CD14-positive monocyte (primary cell): ENCODE measurements around the gene PHLPP1. TPM values are rescaled to one million over a fixed set of nuclear protein-coding genes. Genes with fewer than 3 reads are reported as not detected.

ENCODE experiments used
- DNase-seq, 3 donors: peaks; one replicate each; pipeline ENCODE4 v3.0.0-alpha.2; 2011 to 2022
- H2AFZ ChIP-seq: 2 replicates; pipeline ENCODE4 v1.6.0; 2012; ENCODE audit warnings: mild to moderate bottlenecking, low read depth, low read length, inconsistent platforms; ENCODE audit not compliant: insufficient read depth, poor library complexity, severe bottlenecking
- H3K27ac ChIP-seq, 2 donors: 1 replicate in 1 of 2; 2 replicates in 1 of 2; pipeline ENCODE4 v1.5.1; 2012 to 2013; ENCODE audit warnings: low read length in 2 of 2, control low read depth in 1 of 2, inconsistent platforms in 1 of 2, low read depth in 1 of 2, mild to moderate bottlenecking in 1 of 2
- H3K27me3 ChIP-seq, 2 donors: one replicate each; pipeline versions ENCODE4 v1.6.0 to v1.6.1; 2011 to 2013; ENCODE audit warnings: low read length in 2 of 2; ENCODE audit not compliant: control insufficient read depth in 2 of 2, insufficient read depth in 2 of 2
- H3K36me3 ChIP-seq, 2 donors: replicated peaks in 1 of 2; 1 replicate in 1 of 2; 2 replicates in 1 of 2; pipeline versions ENCODE4 v1.5.1 to v1.6.1; 2012 to 2013; ENCODE audit warnings: low read length in 2 of 2, control low read depth in 1 of 2, inconsistent platforms in 1 of 2, mild to moderate bottlenecking in 1 of 2; ENCODE audit not compliant: insufficient read depth in 2 of 2, control insufficient read depth in 1 of 2
- H3K4me1 ChIP-seq, 2 donors: 1 replicate in 1 of 2; 2 replicates in 1 of 2; pipeline versions ENCODE4 v1.5.1 to v1.6.1; 2012 to 2013; ENCODE audit warnings: low read length in 2 of 2, control low read depth in 1 of 2, inconsistent platforms in 1 of 2, mild to moderate bottlenecking in 1 of 2, moderate library complexity in 1 of 2; ENCODE audit not compliant: insufficient read depth in 2 of 2, control insufficient read depth in 1 of 2
- H3K4me2 ChIP-seq: replicated peaks from 2 replicates; pipeline ENCODE3; 2012; ENCODE audit warnings: low read length, moderate library complexity, mild to moderate bottlenecking; ENCODE audit not compliant: poor library complexity, severe bottlenecking; ENCODE audit errors: extremely low read depth
- H3K4me3 ChIP-seq, 3 experiments: fragments of 200-600 bp in 1 of 3; sonication (generic) in 1 of 3; replicated peaks in 1 of 3; 1 replicate in 2 of 3; 2 replicates in 1 of 3; pipeline ENCODE4 v1.5.1; 2011 to 2013; ENCODE audit warnings: low read length in 3 of 3, mild to moderate bottlenecking in 3 of 3, control low read depth in 2 of 3, low read depth in 2 of 3, inconsistent platforms in 1 of 3, moderate library complexity in 1 of 3
- H3K79me2 ChIP-seq: 2 replicates; pipeline ENCODE4 v1.6.0; 2012; ENCODE audit warnings: mild to moderate bottlenecking, control low read depth, inconsistent platforms, low read length, moderate library complexity; ENCODE audit not compliant: insufficient read depth
- H3K9ac ChIP-seq: 2 replicates; pipeline ENCODE4 v1.6.0; 2017; ENCODE audit warnings: low read length, mild to moderate bottlenecking; ENCODE audit not compliant: insufficient read depth, poor library complexity, severe bottlenecking
- H3K9me3 ChIP-seq, 2 donors: replicated peaks in 1 of 2; 1 replicate in 1 of 2; 2 replicates in 1 of 2; pipeline versions ENCODE4 v1.5.1 to v1.6.1; 2012 to 2013; ENCODE audit warnings: low read length in 2 of 2, control low read depth in 1 of 2; ENCODE audit not compliant: control insufficient read depth in 1 of 2, insufficient read depth in 1 of 2
- H4K20me1 ChIP-seq: 2 replicates; pipeline ENCODE4 v1.6.0; 2012; ENCODE audit warnings: mild to moderate bottlenecking, low read length, control low read depth, moderate library complexity; ENCODE audit not compliant: insufficient read depth
- H3K27ac Mint-ChIP-seq, 7 donors: one replicate each; pipeline ENCODE4 v1.8.0; 2020; ENCODE audit warnings: mild to moderate bottlenecking in 7 of 7, mixed read lengths in 7 of 7, moderate library complexity in 6 of 7, inconsistent platforms in 2 of 7
- H3K27me3 Mint-ChIP-seq, 3 donors: one replicate each; pipeline ENCODE4 v1.8.0; 2021 to 2022; ENCODE audit warnings: low read depth in 3 of 3, mild to moderate bottlenecking in 3 of 3, mixed read lengths in 3 of 3, moderate library complexity in 3 of 3, inconsistent platforms in 1 of 3
- H3K36me3 Mint-ChIP-seq, 2 donors: one replicate each; pipeline ENCODE4 v1.8.0; 2020; ENCODE audit warnings: mixed read lengths in 2 of 2, inconsistent platforms in 1 of 2, mild to moderate bottlenecking in 1 of 2
- H3K4me1 Mint-ChIP-seq: one replicate; pipeline ENCODE4 v1.8.0; 2020; ENCODE audit warnings: mild to moderate bottlenecking, mixed read lengths
- H3K4me3 Mint-ChIP-seq, 2 donors: one replicate each; pipeline ENCODE4 v1.8.0; 2020; ENCODE audit warnings: mild to moderate bottlenecking in 2 of 2, mixed read lengths in 2 of 2, moderate library complexity in 1 of 2
- H3K9me3 Mint-ChIP-seq, 7 donors: one replicate each; pipeline ENCODE4 v1.8.0; 2020 to 2022; ENCODE audit warnings: mixed read lengths in 7 of 7, mild to moderate bottlenecking in 6 of 7, moderate library complexity in 6 of 7, inconsistent platforms in 2 of 7
- CTCF ChIP-seq: fragments of 200-600 bp; IDR thresholded peaks from one replicate; pipeline ENCODE4 v1.8.0; 2022; ENCODE audit warnings: antibody characterized with exemption, mild to moderate bottlenecking
- WGBS: methylation state at CpG from one replicate; pipeline ENCODE4 v1.1.5; 2013; ENCODE audit warnings: missing lambda C conversion rate; ENCODE audit not compliant: insufficient coverage; 5-methylcytosine and 5-hydroxymethylcytosine counted together
- intact Hi-C, 2 donors: fragments of 100-400 bp; cut with micrococcal nuclease; formaldehyde crosslinking; loops; one replicate each; pipeline versions ENCODE4 v1.15.0 to v1.15.1; 2023
- polyA plus RNA-seq, 3 donors: library from polyadenylated mRNA; depleted of rRNA in 1 of 3; unstranded in 2 of 3; stranded (reverse) in 1 of 3; fragments of 300-500 nt in 2 of 3; fragments of >200 nt in 1 of 3; fragmentation: Illumina TruSeq in 2 of 3; gene quantifications; 1 replicate in 2 of 3; 2 replicates in 1 of 3; pipeline ENCODE4 v1.2.3, GENCODE V29; 2012 to 2021

PHLPP1 gene
- polyA plus RNA-seq, 3 donors = 0.04 to 2.0 (median 0.55) TPM

- Mint-ChIP-seq H3K27me3 (no peaks in the 10 kb centered on the region), H3K27ac (no peak overlapping the region), H3K36me3 (peaks cover 4 to 29% of the 10 kb centered on the region in 2 donors), H3K4me1 (no peaks in the 10 kb centered on the region), H3K4me3 (no peak overlapping the region), H3K9me3 (no peaks in the 10 kb centered on the region)
- Histone ChIP-seq H2AFZ (no peak overlapping the region), H3K79me2 (no peaks in the 10 kb centered on the region), H3K4me1 (no peaks in the 10 kb centered on the region), H3K36me3 (no peaks in the 10 kb centered on the region), H3K4me2 (no peak overlapping the region), H3K27ac (no peak overlapping the region), H3K27me3 (no peaks in the 10 kb centered on the region), H3K9me3 (no peaks in the 10 kb centered on the region), H3K9ac (no peak overlapping the region), H3K4me3 (no peak overlapping the region), H4K20me1 (no peaks in the 10 kb centered on the region)
- DNase-seq = no peak
- 97% methylated on average over 4 of the region's 6 CpGs for WGBS
- intact Hi-C loops = no loop called here
- TF ChIP-seq CTCF = no peak
Observed at GRCh38 chr18:62894681-62895390, 179.5 kb downstream of the PHLPP1 start.

- H3K9me3 ChIP-seq = no peaks in the 10 kb centered on the region
- no peaks in the 10 kb centered on the region for H3K27me3 ChIP-seq
- no peak overlapping the region for H3K27ac ChIP-seq
- no peak overlapping the region for H3K9ac ChIP-seq
- intact Hi-C loops = no loop called here
- TF ChIP-seq CTCF = no peak
- H3K36me3 ChIP-seq = no peaks in the 10 kb centered on the region
- Mint-ChIP-seq H3K9me3 (no peaks in the 10 kb centered on the region), H3K36me3 (peaks cover 4 to 27% of the 10 kb centered on the region in 2 donors), H3K27me3 (no peaks in the 10 kb centered on the region), H3K4me1 (no peaks in the 10 kb centered on the region), H3K27ac (no peak overlapping the region), H3K4me3 (no peak overlapping the region)
- H3K4me1 ChIP-seq = no peaks in the 10 kb centered on the region
- H3K4me3 ChIP-seq = no peak overlapping the region
- H4K20me1 ChIP-seq = no peaks in the 10 kb centered on the region
- WGBS = no CpG with 5 or more reads among the region's 1 CpG
- no peak overlapping the region for H2AFZ ChIP-seq
- no peak overlapping the region for H3K4me2 ChIP-seq
- no peak for DNase-seq
- H3K79me2 ChIP-seq = no peaks in the 10 kb centered on the region
Observed at GRCh38 chr18:62897153-62897552, 181.8 kb downstream of the PHLPP1 start.
